ENCODE data around the gene GABRQ. TPM values are rescaled to one million over a fixed set of nuclear protein-coding genes. Genes with fewer than 3 reads are reported as not detected.

Gene GABRQ
- polyA plus RNA-seq, 2 donors, result 0.28 to 0.60 TPM

DNA sequence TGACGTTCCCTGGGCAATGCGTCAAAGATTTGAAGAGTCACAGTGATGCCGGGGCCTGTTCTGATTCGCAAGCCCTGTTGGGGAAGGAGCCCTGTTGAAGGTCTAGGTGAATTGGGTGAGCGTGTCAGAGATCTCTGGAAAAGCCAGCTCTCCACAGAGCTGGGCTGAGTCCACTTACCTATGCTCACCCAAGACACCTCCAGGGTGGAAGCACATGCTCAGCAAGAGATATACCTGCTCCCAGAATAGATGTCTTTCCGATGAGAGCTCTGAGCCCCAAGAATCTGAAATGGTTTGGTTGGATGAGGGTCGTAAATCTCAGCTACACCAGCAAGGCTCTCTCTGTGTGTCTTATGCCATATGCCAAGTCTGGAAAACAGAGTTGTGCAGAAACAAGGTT lies 1.7 kb downstream of the GABRQ start:
- Histone ChIP-seq H3K4me3 (ENCODE audit: low read depth in 1 of 2, low read length in 2 of 2) (no peak overlapping the region), H3K27ac (ENCODE audit: low read depth in 2 of 2, low read length in 1 of 2) (no peak overlapping the region), H3K36me3 (ENCODE audit: control insufficient read depth in 2 of 2, insufficient read depth in 2 of 2, low read length in 1 of 2) (no peaks in the 10 kb centered on the region), H3K9me3 (ENCODE audit: control insufficient read depth in 2 of 2, insufficient read depth in 1 of 2, low read depth in 1 of 2, low read length in 1 of 2) (no peaks in the 10 kb centered on the region), H3K4me1 (ENCODE audit: control insufficient read depth in 2 of 2, insufficient read depth in 2 of 2, low read length in 1 of 2) (peaks cover 0 to 5% of the 10 kb centered on the region in 2 donors), H3K27me3 (ENCODE audit: control insufficient read depth in 1 of 2, insufficient read depth in 2 of 2, low read length in 2 of 2) (peaks cover 6 to 7% of the 10 kb centered on the region in 2 donors)
- 63 to 67% methylated on average over 7 of the region's 7 CpGs for WGBS, 2 donors

DNA sequence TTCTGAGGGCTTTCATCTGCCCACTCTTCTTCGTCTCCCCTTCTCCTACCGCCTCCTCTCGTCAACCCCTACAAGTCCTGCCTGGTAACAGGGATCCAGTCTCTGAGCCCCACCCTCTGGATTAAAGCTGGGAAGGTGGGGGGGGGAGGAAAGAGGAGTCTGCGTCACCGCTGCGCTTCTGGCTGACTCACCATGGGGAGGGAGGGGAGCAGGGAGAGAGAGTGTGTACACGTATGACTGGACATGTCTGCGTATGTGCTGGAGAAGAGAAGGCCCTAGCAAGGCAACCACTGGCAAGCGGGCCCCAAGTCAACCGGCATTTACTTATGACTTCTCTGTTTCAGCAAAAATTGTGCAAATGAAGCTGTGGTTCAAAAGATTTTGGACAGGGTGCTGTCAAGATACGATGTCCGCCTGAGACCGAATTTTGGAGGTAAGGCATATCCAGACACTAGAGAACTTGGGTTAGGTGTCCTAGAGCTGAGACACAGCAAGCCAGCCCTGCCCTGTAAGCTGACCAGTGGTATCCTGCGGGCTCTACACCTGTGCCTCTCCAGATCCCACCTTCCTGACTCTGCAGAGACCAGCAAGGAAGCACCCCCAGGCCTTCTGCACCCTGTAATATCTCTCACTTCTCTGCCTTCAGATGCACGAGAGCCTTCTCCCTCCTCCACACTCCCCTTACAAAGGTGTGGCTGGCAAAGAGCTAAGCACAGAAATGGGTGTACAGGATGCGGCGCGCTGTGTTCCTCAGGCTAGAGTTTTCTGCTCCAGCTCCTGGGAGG lies 2.5 kb downstream of the GABRQ start:
- Histone ChIP-seq H3K4me3 (ENCODE audit: low read depth in 1 of 2, low read length in 2 of 2) (no peak overlapping the region), H3K9me3 (ENCODE audit: control insufficient read depth in 2 of 2, insufficient read depth in 1 of 2, low read depth in 1 of 2, low read length in 1 of 2) (no peaks in the 10 kb centered on the region), H3K36me3 (ENCODE audit: control insufficient read depth in 2 of 2, insufficient read depth in 2 of 2, low read length in 1 of 2) (no peaks in the 10 kb centered on the region), H3K4me1 (ENCODE audit: control insufficient read depth in 2 of 2, insufficient read depth in 2 of 2, low read length in 1 of 2) (peaks cover 0 to 5% of the 10 kb centered on the region in 2 donors), H3K27me3 (ENCODE audit: control insufficient read depth in 1 of 2, insufficient read depth in 2 of 2, low read length in 2 of 2) (peaks cover 6 to 7% of the 10 kb centered on the region in 2 donors), H3K27ac (ENCODE audit: low read depth in 2 of 2, low read length in 1 of 2) (no peak overlapping the region)
- 59 to 63% methylated on average over 18 of the region's 18 CpGs for WGBS, 2 donors

DNA sequence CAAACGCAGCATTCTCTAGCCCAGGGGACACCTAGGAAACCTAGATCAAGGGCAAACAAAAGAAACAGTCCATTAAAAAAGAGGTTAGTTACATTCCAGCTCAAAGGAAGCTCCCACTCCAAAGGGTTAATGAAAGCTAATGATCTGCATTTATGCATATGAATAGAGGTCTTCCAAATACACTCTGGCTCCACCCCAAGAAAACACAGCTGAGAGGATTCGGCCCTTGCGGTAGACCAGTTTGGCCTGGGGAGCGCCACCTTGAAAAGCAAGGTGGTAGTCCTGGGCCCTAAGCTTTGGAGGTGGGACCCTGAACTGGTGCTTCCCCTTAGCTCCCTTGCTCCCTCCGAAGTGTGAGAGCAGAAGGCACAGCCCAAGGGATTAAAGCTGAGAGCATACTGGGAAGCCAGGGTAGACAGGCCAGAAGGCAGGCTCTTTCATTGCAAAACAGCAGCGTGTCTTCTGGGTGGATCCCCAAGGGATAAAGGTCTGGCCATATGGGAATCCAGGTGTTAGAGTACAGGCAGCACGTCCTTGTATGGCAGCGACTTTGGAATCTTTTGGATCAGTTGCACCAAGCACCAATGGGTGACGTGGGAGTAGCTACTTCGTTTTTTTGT lies 3.7 kb downstream of the GABRQ start:
- Histone ChIP-seq H3K27ac (ENCODE audit: low read depth in 2 of 2, low read length in 1 of 2) (no peak overlapping the region), H3K4me3 (ENCODE audit: low read depth in 1 of 2, low read length in 2 of 2) (no peak overlapping the region), H3K27me3 (ENCODE audit: control insufficient read depth in 1 of 2, insufficient read depth in 2 of 2, low read length in 2 of 2) (peaks cover 6 to 7% of the 10 kb centered on the region in 2 donors), H3K4me1 (ENCODE audit: control insufficient read depth in 2 of 2, insufficient read depth in 2 of 2, low read length in 1 of 2) (peaks cover 0 to 5% of the 10 kb centered on the region in 2 donors), H3K9me3 (ENCODE audit: control insufficient read depth in 2 of 2, insufficient read depth in 1 of 2, low read depth in 1 of 2, low read length in 1 of 2) (no peaks in the 10 kb centered on the region), H3K36me3 (ENCODE audit: control insufficient read depth in 2 of 2, insufficient read depth in 2 of 2, low read length in 1 of 2) (no peaks in the 10 kb centered on the region)
- 57 to 72% methylated on average over 10 of the region's 10 CpGs for WGBS, 2 donors

DNA sequence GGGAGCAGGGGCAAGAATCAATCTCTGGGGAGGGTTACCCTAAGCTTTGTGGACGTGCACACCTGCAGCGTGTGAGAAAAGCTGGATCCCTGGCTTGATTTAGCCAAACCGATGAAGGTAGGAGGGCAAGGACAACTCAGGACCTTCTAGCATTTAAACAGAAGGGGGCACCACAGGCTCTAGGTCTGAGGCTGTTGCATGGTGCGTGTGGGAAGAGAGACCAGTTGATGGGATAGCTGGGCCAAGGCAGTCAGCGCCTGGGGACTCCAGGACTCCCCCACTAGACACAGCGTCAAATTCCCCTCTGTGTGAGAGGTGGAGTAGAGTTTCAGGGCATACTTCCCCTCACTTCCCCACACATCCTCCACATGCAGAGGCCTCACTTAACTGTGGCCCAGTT lies 4.3 kb downstream of the GABRQ start:
- no peak overlapping the region for H3K27ac ChIP-seq (ENCODE audit: low read depth in 2 of 2, low read length in 1 of 2)
- H3K36me3 ChIP-seq (ENCODE audit: control insufficient read depth in 2 of 2, insufficient read depth in 2 of 2, low read length in 1 of 2), result no peaks in the 10 kb centered on the region
- peaks cover 6 to 7% of the 10 kb centered on the region in 2 donors for H3K27me3 ChIP-seq (ENCODE audit: control insufficient read depth in 1 of 2, insufficient read depth in 2 of 2, low read length in 2 of 2)
- WGBS, 2 donors, result 57 to 83% methylated on average over 6 of the region's 6 CpGs
- H3K4me1 ChIP-seq (ENCODE audit: control insufficient read depth in 2 of 2, insufficient read depth in 2 of 2, low read length in 1 of 2), result peaks cover 0 to 5% of the 10 kb centered on the region in 2 donors
- H3K4me3 ChIP-seq (ENCODE audit: low read depth in 1 of 2, low read length in 2 of 2), result no peak overlapping the region
- H3K9me3 ChIP-seq (ENCODE audit: control insufficient read depth in 2 of 2, insufficient read depth in 1 of 2, low read depth in 1 of 2, low read length in 1 of 2), result no peaks in the 10 kb centered on the region

DNA sequence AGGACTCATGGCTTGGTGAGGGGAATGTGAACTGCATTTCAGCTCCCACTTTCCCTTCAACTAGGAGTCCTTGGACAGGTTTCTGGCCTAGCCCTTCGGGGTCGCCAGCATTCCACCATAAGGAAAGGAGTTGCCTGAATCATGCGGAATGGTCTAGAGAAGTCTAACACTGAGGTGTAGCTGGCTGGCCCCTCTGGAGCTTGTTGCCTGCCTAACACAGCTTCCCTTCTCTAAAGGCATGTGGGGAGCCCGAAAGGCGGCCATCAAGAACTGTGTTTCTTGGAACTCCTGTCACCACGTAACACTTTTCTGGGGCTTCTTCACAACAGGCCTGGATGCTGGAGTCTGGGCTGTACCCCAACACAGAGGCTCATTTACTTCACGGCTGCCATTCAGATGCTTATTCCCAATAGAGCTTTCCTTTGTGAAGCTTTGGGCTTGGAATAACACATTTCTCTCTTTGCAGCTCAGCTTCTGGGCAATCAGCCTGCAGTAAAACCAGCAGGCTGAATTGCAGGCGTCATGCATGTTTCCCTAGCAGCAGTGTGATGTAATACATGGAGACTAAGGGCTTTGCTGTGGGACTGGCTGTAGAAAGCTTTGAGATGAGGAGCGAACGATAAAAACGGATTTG lies 5.4 kb downstream of the GABRQ start:
- peaks cover 3 to 7% of the 10 kb centered on the region in 2 donors for H3K27me3 ChIP-seq (ENCODE audit: control insufficient read depth in 1 of 2, insufficient read depth in 2 of 2, low read length in 2 of 2)
- no peak overlapping the region for H3K4me3 ChIP-seq (ENCODE audit: low read depth in 1 of 2, low read length in 2 of 2)
- peaks cover 0 to 2% of the 10 kb centered on the region in 2 donors for H3K4me1 ChIP-seq (ENCODE audit: control insufficient read depth in 2 of 2, insufficient read depth in 2 of 2, low read length in 1 of 2)
- H3K27ac ChIP-seq (ENCODE audit: low read depth in 2 of 2, low read length in 1 of 2), result no peak overlapping the region
- 71 to 79% methylated on average over 11 of the region's 11 CpGs for WGBS, 2 donors
- no peaks in the 10 kb centered on the region for H3K36me3 ChIP-seq (ENCODE audit: control insufficient read depth in 2 of 2, insufficient read depth in 2 of 2, low read length in 1 of 2)
- H3K9me3 ChIP-seq (ENCODE audit: control insufficient read depth in 2 of 2, insufficient read depth in 1 of 2, low read depth in 1 of 2, low read length in 1 of 2), result no peaks in the 10 kb centered on the region

DNA sequence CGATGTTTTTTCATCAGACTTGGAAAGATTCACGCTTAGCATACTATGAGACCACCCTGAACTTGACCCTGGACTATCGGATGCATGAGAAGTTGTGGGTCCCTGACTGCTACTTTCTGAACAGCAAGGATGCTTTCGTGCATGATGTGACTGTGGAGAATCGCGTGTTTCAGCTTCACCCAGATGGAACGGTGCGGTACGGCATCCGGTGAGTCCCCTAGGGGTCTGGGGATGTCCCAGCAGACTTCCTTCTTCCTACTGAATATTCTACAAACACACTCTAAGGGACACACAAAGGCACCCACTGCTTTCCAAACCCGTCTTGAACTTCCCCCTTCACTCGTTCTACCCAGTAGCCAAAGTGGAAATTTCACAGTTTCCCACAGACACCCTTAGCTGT lies 9.3 kb downstream of the GABRQ start:
- Histone ChIP-seq H3K4me1 (ENCODE audit: control insufficient read depth in 2 of 2, insufficient read depth in 2 of 2, low read length in 1 of 2) (no peaks in the 10 kb centered on the region), H3K27me3 (ENCODE audit: control insufficient read depth in 1 of 2, insufficient read depth in 2 of 2, low read length in 2 of 2) (no peaks in the 10 kb centered on the region), H3K9me3 (ENCODE audit: control insufficient read depth in 2 of 2, insufficient read depth in 1 of 2, low read depth in 1 of 2, low read length in 1 of 2) (no peaks in the 10 kb centered on the region), H3K4me3 (ENCODE audit: low read depth in 1 of 2, low read length in 2 of 2) (no peak overlapping the region), H3K36me3 (ENCODE audit: control insufficient read depth in 2 of 2, insufficient read depth in 2 of 2, low read length in 1 of 2) (no peaks in the 10 kb centered on the region), H3K27ac (ENCODE audit: low read depth in 2 of 2, low read length in 1 of 2) (no peak overlapping the region)
- WGBS, 2 donors, result 83 to 88% methylated on average over 12 of the region's 12 CpGs

GRCh38 chrX:152647978-152648377 lies 10.3 kb downstream of the GABRQ start:
- H3K27ac ChIP-seq (ENCODE audit: low read depth in 2 of 2, low read length in 1 of 2), result no peak overlapping the region
- H3K27me3 ChIP-seq (ENCODE audit: control insufficient read depth in 1 of 2, insufficient read depth in 2 of 2, low read length in 2 of 2), result no peaks in the 10 kb centered on the region
- H3K4me1 ChIP-seq (ENCODE audit: control insufficient read depth in 2 of 2, insufficient read depth in 2 of 2, low read length in 1 of 2), result no peaks in the 10 kb centered on the region
- WGBS, 2 donors, result 86 to 92% methylated on average over 5 of the region's 5 CpGs
- no peak overlapping the region for H3K4me3 ChIP-seq (ENCODE audit: low read depth in 1 of 2, low read length in 2 of 2)
- no peaks in the 10 kb centered on the region for H3K36me3 ChIP-seq (ENCODE audit: control insufficient read depth in 2 of 2, insufficient read depth in 2 of 2, low read length in 1 of 2)
- H3K9me3 ChIP-seq (ENCODE audit: control insufficient read depth in 2 of 2, insufficient read depth in 1 of 2, low read depth in 1 of 2, low read length in 1 of 2), result no peaks in the 10 kb centered on the region

DNA sequence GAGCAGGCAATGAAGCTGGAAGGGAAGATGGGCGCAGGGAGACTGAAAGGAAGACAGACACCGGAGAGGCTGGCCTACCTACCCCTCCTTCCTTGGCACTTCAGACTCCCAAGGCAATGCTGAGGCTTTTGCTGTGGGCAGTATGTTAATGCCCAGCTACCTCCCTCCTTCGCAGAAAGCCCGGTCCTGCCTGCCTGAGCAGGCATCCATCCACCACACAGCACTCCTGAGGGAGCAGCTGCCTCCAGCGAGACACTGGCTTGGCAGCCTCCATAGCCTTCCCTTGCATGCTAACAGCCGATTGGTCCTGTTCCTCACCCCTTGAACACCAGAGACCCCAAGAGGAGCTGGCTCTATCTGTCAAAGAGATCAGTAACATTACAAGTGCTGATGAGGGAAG lies 14.4 kb downstream of the GABRQ start:
- no peaks in the 10 kb centered on the region for H3K4me1 ChIP-seq (ENCODE audit: control insufficient read depth in 2 of 2, insufficient read depth in 2 of 2, low read length in 1 of 2)
- H3K9me3 ChIP-seq (ENCODE audit: control insufficient read depth in 2 of 2, insufficient read depth in 1 of 2, low read depth in 1 of 2, low read length in 1 of 2), result no peaks in the 10 kb centered on the region
- H3K27me3 ChIP-seq (ENCODE audit: control insufficient read depth in 1 of 2, insufficient read depth in 2 of 2, low read length in 2 of 2), result no peaks in the 10 kb centered on the region
- H3K27ac ChIP-seq (ENCODE audit: low read depth in 2 of 2, low read length in 1 of 2), result no peak overlapping the region
- WGBS, 2 donors, result 90 to 94% methylated on average over 6 of the region's 6 CpGs
- H3K4me3 ChIP-seq (ENCODE audit: low read depth in 1 of 2, low read length in 2 of 2), result no peak overlapping the region
- H3K36me3 ChIP-seq (ENCODE audit: control insufficient read depth in 2 of 2, insufficient read depth in 2 of 2, low read length in 1 of 2), result no peaks in the 10 kb centered on the region

DNA sequence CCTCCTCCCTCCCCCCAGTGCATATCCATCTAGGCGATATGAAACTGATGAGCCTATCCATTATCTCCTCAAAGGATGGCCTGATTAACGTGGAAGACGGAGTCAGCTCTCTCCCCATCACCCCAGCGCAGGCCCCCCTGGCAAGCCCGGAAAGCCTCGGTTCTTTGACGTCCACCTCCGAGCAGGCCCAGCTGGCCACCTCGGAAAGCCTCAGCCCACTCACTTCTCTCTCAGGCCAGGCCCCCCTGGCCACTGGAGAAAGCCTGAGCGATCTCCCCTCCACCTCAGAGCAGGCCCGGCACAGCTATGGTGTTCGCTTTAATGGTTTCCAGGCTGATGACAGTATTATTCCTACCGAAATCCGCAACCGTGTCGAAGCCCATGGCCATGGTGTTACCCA lies 14.8 kb downstream of the GABRQ start:
- Histone ChIP-seq H3K36me3 (ENCODE audit: control insufficient read depth in 2 of 2, insufficient read depth in 2 of 2, low read length in 1 of 2) (no peaks in the 10 kb centered on the region), H3K4me3 (ENCODE audit: low read depth in 1 of 2, low read length in 2 of 2) (no peak overlapping the region), H3K4me1 (ENCODE audit: control insufficient read depth in 2 of 2, insufficient read depth in 2 of 2, low read length in 1 of 2) (no peaks in the 10 kb centered on the region), H3K27ac (ENCODE audit: low read depth in 2 of 2, low read length in 1 of 2) (no peak overlapping the region), H3K9me3 (ENCODE audit: control insufficient read depth in 2 of 2, insufficient read depth in 1 of 2, low read depth in 1 of 2, low read length in 1 of 2) (no peaks in the 10 kb centered on the region), H3K27me3 (ENCODE audit: control insufficient read depth in 1 of 2, insufficient read depth in 2 of 2, low read length in 2 of 2) (no peaks in the 10 kb centered on the region)
- 87 to 95% methylated on average over 16 of the region's 16 CpGs for WGBS, 2 donors
